Measurements from ENCODE around the gene AMN.

Gene AMN

DNA sequence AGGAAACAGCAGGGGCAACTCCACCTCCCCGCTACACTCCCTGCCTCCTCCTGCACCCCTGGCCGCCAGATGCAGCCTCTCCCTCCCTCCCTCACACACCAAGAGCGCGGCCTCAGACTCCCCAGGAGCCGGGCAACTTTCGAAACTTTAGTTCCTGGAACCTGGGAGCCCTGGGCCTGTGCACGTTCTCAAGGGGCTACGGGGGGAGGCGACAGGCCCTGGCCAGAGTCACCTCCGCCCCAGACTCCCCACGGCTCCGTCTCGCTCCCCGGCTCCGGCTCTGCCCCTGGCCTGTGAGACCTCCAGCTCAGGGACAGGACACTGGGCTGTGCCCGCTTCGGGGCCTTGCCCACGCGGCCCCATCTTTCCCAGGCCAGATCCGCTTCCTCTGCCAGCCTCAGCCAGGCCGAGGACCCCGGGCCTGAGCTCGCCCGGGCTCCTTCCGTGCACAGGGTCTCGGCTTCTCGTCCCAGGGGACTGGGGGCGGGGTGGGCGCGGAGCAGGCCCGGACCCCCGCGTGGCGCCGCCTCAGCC is 5.5 kb downstream of the AMN start:
- DNase-seq, result peak; percentile 88

GRCh38 chr14:102928412-102929240 is 6.2 kb downstream of the AMN start:
- DNase-seq, result peak; percentile 65

DNA sequence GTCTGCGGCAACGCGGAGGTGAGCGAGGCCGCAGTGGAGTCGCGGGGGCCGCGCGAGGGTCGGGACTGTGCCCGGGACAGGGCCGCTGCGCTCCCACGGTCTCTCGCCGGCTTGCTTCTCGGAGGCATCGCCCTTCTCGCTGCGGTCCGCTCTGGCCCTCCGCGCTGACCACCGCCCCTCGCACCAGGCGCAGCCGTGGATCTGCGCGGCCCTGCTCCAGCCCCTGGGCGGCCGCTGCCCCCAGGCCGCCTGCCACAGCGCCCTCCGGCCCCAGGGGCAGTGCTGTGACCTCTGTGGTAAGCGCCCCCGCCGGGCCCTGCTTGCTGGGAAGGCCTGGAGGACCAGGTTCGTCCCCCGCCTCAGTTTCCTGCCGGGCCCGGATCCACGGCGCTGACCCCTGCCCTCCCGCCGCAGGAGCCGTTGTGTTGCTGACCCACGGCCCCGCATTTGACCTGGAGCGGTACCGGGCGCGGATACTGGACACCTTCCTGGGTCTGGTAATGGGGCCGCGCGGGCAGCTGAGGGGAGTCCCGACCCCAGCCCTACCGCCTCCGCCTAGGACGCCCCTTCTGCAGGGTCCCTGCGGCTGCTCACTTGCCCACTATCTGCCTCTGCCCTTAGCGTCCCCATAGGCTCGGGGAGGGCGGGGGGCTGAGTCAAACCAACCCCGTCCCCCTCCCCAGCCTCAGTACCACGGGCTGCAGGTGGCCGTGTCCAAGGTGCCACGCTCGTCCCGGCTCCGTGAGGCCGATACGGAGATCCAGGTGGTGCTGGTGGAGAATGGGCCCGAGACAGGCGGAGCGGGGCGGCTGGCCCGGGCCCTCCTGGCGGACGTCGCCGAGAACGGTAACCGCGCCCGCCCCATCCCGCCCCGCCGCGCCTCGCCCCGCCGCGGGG is 7.0 kb downstream of the AMN start:
- peak; percentile 57 for DNase-seq

DNA sequence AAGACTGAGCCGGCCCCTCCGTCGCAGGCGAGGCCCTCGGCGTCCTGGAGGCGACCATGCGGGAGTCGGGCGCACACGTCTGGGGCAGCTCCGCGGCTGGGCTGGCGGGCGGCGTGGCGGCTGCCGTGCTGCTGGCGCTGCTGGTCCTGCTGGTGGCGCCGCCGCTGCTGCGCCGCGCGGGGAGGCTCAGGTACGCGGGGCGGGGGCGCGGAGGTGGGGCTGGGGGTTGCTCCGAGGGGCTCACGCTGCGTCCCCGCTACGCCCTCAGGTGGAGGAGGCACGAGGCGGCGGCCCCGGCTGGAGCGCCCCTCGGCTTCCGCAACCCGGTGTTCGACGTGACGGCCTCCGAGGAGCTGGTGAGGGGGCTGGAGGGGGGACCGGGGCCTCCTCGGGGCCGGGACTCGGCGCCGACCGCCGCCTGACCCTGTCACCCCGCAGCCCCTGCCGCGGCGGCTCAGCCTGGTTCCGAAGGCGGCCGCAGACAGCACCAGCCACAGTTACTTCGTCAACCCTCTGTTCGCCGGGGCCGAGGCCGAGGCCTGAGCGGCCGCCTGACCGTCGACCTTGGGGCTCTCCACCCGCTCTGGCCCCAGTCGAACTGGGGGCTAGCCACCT is 7.8 kb downstream of the AMN start:
- DNase-seq, result no peak

GRCh38 chr14:102930753-102931579 is 8.5 kb downstream of the AMN start:
- DNase-seq, result peak; percentile 50

DNA sequence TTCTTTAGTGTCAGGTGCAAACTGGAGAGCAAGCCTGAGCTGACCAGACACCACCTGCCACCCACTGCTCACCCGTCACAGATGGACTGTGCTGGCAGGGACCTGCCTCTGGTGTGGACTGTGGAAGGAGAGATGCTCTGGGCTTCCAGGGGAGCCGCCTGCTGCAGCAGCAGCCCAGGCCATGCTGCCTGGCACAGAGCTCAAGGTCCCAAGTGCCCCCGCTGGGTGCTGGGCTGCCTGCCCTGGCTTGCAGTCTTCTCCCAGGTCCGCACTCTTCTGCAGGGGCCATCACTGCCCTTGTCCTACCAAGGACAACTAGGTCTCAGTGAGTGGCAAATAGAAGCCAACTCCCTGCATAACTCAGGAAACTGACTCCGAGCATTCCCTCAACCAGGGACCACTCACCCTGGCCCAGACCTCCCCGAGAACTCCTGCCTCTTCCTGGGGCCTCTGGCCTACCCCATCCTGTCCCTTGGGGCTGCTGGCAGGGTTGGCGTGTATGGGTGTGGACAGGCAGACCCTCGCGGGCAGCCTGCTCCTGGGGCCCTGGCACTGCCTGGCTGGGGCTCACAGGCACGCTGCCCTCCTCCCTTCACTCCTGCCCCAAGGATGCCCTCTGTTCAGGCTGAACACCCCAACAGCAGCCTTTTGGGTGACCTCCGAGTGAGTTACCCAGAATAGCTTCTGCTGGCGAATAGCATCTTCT is 9.3 kb downstream of the AMN start:
- DNase-seq, result no peak

- no peak for DNase-seq
Observed at GRCh38 chr14:102932484-102933248, 10.2 kb downstream of the AMN start.

GRCh38 chr14:102933618-102934231 is 11.3 kb downstream of the AMN start:
- DNase-seq, result no peak

- no peak for DNase-seq
Observed at GRCh38 chr14:102935756-102936155, 13.3 kb downstream of the AMN start.

DNA sequence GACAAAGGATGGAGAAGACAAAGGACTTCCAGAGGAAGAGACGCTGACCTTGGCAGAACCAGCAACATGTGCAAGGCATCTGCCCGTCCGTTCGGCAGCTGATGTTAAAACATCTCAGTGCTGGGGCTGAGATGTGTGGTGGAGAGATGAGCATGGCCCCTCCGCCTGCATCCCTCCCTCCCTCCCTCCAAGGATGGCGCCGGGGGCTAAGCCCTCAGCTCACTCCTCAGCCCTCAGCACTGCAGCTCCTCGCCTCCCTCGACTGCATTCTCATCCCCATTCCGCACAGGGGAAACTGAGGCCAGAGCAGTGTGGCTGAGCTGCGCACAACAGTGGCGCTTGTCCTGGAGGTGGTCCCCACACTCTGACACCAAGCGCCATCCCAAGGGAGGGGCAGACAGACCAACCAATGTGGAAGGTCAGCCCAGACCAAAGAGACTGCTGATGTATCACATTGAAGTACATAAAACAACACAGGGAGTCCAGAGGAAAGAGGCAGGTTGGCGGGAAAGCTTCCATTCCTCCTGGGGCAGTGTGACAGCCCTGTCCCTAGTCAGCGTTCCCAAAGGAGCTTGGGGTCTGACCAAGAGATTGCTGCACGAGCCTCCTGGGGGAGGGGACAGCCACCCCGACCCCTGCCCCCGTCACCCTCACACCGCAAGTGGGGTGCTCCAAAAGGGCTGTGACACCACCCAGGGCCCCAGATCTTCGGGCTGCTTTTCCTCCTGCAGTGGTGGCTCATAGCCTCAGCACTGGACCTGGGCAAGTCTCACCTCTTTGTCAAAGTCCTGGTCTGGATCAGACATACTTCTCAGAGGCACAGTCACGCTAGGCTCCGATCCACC is 15.1 kb downstream of the AMN start:
- no peak for DNase-seq

DNA sequence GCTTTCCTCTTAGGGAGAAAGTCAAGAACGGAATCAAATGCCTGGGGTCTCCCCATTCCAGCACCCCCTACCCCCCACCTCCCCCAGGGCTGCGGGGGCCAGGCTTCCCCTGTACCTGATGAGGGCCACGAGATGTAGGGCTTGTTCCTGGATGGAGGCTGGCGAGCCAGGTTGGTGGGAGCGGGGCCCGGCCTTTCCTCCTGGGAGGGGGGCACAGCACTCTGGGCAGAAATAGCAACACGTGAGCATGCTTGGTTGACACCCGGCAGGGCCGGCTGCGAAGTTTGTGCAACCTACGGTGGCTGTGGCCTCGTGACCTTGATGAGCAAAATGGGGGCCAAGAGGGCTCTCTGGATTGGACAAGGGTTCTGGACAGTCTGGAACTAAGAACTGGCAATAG is 15.7 kb downstream of the AMN start:
- no peak for DNase-seq

- DNase-seq, result no peak
Observed at GRCh38 chr14:102939329-102939728, 16.9 kb downstream of the AMN start.

- no peak for DNase-seq
Observed at GRCh38 chr14:102939820-102940561, 17.5 kb downstream of the AMN start.

GRCh38 chr14:102940729-102941362 is 18.4 kb downstream of the AMN start:
- DNase-seq, result no peak

DNA sequence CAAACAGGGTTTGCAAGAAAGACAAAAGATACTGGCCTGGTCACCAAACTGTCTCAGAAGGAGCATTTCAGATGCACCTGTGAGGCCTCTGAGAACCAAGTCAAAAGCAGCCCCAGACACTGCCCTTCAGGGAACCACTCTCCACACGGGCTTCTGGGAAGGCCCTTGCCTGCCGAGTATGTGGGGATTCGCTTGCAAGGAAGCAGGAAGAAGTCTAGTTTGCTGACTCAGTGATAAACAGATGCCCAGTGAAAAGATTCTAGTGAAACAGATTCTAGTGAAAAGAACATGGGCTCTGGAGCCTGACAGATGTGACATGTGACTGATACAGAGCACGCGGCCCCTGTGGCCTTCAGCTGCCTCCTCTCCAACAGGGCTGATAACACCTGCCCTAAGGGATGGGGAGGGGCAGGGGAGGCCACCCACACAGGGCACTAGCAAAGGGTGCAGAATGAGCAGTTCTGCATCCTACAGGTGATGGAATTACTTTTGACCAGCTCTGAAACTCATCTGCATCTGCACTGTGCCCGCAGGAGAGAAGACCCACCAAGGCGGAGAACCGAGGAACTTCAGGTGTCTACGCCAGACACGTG is 19.1 kb downstream of the AMN start:
- DNase-seq, result no peak

GRCh38 chr14:102942069-102942468 is 19.6 kb downstream of the AMN start:
- DNase-seq, result no peak

GRCh38 chr14:102943454-102943853 is 21.0 kb downstream of the AMN start:
- DNase-seq, result no peak
